Colonic mucosa (tissue), 4 donors: ENCODE results near the gene ZCCHC24. TPM values are rescaled to one million over a fixed set of nuclear protein-coding genes. Genes with fewer than 3 reads are reported as not detected.

Source experiments
- DNase-seq: peaks from one replicate; pipeline ENCODE4 v3.0.0-alpha.2; 2020
- H3K27ac ChIP-seq: fragments of 200-600 bp; one replicate; pipeline ENCODE4 v1.8.0; 2021
- H3K27me3 ChIP-seq: fragments of 200-600 bp; one replicate; pipeline ENCODE4 v1.8.0; 2021
- H3K36me3 ChIP-seq: fragments of 200-600 bp; one replicate; pipeline ENCODE4 v1.8.0; 2021
- H3K4me1 ChIP-seq: fragments of 200-600 bp; one replicate; pipeline ENCODE4 v1.8.0; 2021; ENCODE audit warnings: mild to moderate bottlenecking
- H3K4me3 ChIP-seq: fragments of 200-600 bp; one replicate; pipeline ENCODE4 v1.8.0; 2021
- H3K9ac ChIP-seq, 2 donors: one replicate each; pipeline ENCODE4 v1.7.0; 2013; ENCODE audit warnings: control low read depth in 2 of 2, low read depth in 2 of 2, low read length in 2 of 2
- H3K9me3 ChIP-seq: fragments of 200-600 bp; one replicate; pipeline ENCODE4 v1.8.0; 2021
- intact Hi-C: fragments of 100-400 bp; cut with DNase I; formaldehyde crosslinking; loops from one replicate; pipeline ENCODE4 v1.14.1; 2022
- total RNA-seq, 2 donors: library from RNA; stranded (reverse); fragmentation: NEBNext Ultra II Directional in 1 of 2; extraction: Animal tissue kit (Norgen Biotek cat#: 25700) in 1 of 2; gene quantifications; one replicate each; pipeline ENCODE4 v1.2.1, GENCODE V29; 2021
- TF ChIP-seq, protein P1 (sequence below): fragments of 200-600 bp; IDR thresholded peaks from one replicate; pipeline ENCODE4 v1.8.0; 2022; ENCODE audit warnings: antibody characterized with exemption, mild to moderate bottlenecking
- donor health status: healthy.
- donor health status: DM: no; HTN: no; CAD: no.
- donor health status: DM: no; HTN: no; CAD: no.

ZCCHC24 gene
- total RNA-seq, 2 donors from 2014 or later, result 4.6 to 19.1 TPM

DNA sequence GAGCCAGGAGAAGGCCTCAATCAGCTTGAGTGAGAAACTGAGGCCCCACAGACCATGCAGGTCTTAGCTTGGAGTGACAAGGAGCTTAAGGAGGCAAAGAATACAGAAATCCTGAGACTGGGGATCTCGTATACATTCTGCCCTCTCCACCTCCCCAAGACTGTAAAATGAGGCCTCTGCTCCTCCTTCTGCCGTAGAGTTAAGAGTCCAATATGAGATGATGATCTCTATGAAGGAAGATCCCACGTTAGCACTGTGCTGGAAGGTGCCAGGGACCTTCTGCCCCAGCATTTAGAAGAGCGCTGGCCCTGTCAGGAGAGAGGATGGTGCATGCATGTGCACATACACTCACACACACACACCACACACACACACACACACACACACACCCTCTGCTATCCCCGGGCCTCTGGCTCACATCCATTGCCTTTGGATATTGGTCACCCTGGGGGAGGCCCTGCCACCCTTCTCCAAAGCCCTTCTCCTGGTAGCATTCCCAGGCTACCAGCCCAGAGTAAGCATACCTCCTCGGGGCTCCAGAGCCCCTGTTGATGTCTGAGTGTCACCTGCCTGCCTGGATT, 15.0 kb downstream of the ZCCHC24 start:
- intact Hi-C loops, result no loop called here
- H3K4me1 ChIP-seq, result no peaks in the 10 kb centered on the region
- TF ChIP-seq, protein P1, sequence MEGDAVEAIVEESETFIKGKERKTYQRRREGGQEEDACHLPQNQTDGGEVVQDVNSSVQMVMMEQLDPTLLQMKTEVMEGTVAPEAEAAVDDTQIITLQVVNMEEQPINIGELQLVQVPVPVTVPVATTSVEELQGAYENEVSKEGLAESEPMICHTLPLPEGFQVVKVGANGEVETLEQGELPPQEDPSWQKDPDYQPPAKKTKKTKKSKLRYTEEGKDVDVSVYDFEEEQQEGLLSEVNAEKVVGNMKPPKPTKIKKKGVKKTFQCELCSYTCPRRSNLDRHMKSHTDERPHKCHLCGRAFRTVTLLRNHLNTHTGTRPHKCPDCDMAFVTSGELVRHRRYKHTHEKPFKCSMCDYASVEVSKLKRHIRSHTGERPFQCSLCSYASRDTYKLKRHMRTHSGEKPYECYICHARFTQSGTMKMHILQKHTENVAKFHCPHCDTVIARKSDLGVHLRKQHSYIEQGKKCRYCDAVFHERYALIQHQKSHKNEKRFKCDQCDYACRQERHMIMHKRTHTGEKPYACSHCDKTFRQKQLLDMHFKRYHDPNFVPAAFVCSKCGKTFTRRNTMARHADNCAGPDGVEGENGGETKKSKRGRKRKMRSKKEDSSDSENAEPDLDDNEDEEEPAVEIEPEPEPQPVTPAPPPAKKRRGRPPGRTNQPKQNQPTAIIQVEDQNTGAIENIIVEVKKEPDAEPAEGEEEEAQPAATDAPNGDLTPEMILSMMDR, result no peak

DNA sequence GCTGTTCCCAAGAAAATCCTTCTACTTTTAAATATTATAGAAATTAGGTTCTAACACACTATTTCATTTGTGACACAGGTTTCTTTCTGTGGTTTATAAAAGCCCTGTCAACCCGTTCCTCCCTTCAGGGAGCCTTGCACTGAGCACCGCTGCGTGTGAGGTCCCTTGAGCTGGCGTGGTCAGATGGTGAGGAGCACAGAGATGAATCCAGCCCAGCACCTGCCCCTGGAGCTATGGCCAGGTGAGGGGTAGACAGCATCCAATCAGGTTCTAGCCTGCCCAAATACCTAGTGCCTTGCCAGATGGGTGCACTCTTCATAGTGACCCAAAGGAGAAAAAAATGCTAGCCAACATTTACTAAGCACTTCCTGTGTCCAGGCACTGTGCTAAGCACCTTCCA, 15.7 kb downstream of the ZCCHC24 start:
- no peaks in the 10 kb centered on the region for H3K4me1 ChIP-seq

More for the DNA sequence above, 15.0 kb downstream of the ZCCHC24 start:
- no peak for DNase-seq
- Histone ChIP-seq H3K27ac (no peak overlapping the region), H3K36me3 (no peaks in the 10 kb centered on the region), H3K9me3 (no peaks in the 10 kb centered on the region), H3K27me3 (no peaks in the 10 kb centered on the region), H3K4me3 (no peak overlapping the region), H3K9ac (no peak overlapping the region)

DNA sequence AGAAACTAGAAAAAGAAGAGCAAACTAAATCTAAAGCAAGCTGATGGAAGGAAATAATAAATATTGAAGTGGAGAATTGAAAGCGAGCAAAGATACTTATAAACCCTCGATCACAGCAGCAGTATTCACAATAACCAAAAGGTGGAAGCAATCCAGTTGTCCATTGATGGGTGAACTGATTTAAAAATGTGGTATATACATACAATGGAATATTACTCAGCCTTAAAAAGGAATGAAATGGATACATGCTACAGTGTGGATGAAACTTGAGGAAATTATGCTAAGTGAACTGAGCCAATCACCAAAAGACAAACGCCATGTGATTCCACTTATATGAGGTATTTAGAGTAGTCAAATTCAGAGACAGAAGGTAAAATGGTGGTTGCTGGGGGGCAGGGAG, 17.5 kb downstream of the ZCCHC24 start:
- Histone ChIP-seq H3K4me3 (no peak overlapping the region), H3K4me1 (no peaks in the 10 kb centered on the region), H3K27me3 (no peaks in the 10 kb centered on the region), H3K27ac (no peak overlapping the region), H3K36me3 (no peaks in the 10 kb centered on the region), H3K9ac (no peak overlapping the region), H3K9me3 (no peaks in the 10 kb centered on the region)
- DNase-seq, result no peak
- intact Hi-C loops, result no loop called here
- TF ChIP-seq, protein P1, result no peak

More for the DNA sequence above, 15.7 kb downstream of the ZCCHC24 start:
- no peak overlapping the region for H3K4me3 ChIP-seq
- TF ChIP-seq, protein P1, result no peak
- DNase-seq, result no peak
- H3K27ac ChIP-seq, result no peak overlapping the region
- H3K36me3 ChIP-seq, result no peaks in the 10 kb centered on the region
- no peaks in the 10 kb centered on the region for H3K9me3 ChIP-seq
- no peaks in the 10 kb centered on the region for H3K27me3 ChIP-seq
- no peak overlapping the region for H3K9ac ChIP-seq
- intact Hi-C loops, result no loop called here

DNA sequence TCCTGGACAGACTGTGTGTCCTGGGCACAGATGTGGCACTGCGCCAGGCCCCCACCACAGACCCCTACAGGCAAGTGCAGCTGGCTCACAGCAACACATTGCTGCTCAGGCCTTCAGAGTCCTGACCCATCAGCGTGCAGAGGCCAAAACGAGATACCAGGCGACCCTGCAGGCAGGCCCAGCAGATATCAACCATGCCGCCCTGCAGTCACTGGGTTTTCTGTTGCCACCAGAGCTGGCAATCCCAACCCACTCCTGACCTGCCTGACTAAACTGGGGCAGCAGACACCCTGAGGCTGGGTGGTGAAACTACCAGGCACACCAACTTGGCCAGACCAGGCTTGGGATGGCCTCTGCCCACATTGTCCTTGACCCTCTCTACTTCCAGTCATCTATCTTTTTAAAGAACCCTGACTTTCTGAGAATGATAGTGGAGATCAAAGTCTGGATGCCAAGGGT, 20.3 kb downstream of the ZCCHC24 start:
- TF ChIP-seq, protein P1, result no peak
- Histone ChIP-seq H3K4me1 (no peaks in the 10 kb centered on the region), H3K27me3 (no peaks in the 10 kb centered on the region), H3K9ac (no peak overlapping the region), H3K27ac (no peak overlapping the region), H3K4me3 (no peak overlapping the region), H3K9me3 (no peaks in the 10 kb centered on the region), H3K36me3 (no peaks in the 10 kb centered on the region)
- intact Hi-C loops, result no loop called here
- no peak for DNase-seq

DNA sequence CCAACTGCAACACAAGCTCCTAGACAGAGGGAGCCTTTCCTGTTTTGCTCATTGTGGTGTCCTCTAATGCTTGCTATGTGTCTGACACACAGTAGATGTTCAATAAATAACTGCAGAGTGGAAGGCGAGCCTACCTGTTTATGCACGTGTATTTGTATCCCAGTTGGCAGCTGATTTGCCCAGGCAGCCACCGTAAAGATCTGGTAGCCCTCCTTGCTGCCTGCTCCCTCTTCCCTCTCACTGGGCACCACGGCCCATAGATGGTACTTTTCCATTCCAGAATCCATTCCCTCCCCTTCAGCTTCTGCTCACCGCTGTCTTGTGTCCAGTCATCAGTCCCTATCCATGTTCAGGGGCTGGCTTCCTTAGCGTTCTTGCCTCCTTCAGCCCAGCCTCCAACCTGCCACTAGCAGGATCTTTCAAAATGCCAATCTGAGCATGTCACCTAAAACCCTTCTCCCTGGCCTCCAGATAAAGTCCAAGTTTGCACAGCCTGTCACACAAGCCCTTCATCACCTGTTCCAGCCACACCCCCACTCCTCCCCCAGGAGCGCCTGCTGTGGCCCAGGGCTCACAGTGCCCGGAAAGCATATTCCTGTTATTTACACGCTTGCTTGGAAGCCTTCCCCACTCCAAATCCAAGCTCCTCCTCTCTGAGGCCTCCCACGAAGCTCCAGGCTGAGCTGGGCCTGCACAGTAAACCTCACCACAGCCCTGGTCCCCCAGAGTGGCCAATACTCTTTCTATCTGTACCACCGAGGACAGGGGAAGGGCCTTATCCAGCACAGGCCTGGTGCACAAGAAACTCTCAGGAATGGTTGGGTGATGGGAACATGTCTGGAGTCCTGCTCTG, 21.0 kb downstream of the ZCCHC24 start:
- Histone ChIP-seq H3K4me1 (no peaks in the 10 kb centered on the region), H3K9ac (no peak overlapping the region)
- TF ChIP-seq, protein P1, result no peak

More for the DNA sequence above, 21.0 kb downstream of the ZCCHC24 start:
- no peaks in the 10 kb centered on the region for H3K9me3 ChIP-seq
- no peak overlapping the region for H3K27ac ChIP-seq
- H3K4me3 ChIP-seq, result no peak overlapping the region
- no peaks in the 10 kb centered on the region for H3K36me3 ChIP-seq
- H3K27me3 ChIP-seq, result no peaks in the 10 kb centered on the region
- peak; percentile 62 for DNase-seq
- intact Hi-C loops, result no loop called here
